ENCODE results near the gene TNFRSF8.

The TNFRSF8 gene

DNA sequence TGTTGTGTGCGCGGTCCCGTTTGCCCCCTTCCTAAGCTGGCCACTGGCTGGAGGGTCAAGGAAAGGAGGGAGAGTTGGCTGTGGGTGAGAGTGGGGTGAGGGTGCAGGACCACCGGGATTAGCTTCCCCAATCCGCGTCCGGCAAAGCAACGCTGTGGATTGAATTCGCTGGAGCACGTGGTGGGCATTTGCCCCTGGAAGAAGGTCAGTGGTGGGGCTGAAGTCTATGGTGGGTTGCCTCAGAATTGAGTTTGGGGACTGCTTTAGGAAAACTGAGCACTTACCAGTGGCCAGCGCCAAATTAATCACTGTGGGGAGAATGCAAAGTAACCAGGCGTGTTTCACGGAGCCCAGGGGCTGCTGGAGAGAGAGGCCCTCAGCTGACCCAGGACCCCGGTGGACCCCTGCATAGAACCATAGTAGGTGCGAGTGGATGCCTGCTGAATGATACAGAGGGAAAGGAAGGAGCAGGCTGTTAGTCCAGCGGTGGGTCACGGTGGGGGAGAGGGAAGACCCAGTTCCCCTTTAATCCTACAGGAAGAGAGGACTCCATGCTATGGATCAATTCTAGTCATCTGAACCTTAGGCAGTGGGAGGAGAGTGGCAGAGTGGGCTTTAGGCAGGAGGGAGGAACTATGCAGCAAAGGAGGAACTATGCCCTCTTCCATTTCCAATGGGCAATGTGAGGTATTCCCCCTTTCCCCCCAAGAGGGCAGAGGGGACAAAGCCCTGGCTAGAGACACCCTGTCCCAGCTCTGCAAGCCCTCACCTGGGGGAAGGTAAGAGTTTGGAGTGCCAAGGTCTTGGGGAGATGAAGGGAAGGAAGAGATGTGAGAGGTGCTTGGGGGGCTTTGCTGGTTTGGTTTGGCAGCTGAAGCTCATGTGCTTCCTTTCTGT, 1.2 kb downstream of the TNFRSF8 start:
- DNase-seq: no peak

DNA sequence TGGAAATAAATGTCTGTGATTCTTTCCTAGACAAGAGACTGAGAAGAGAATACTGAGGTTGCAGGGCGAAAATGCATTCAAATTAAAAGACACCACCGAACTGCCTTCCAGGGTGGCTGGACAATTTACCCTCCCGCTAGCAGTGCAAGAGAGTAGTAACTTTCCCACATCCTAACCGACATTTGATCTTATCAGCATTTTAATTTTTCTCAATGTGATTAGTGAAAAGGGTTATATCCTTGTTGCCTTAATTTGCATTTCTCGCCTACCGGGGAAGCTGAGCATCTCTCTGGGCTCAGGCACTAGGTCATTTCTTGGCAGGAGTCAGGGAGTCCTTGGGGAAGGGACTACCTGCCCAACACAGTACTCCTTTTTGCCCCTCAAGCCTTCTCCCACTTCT, 2.8 kb downstream of the TNFRSF8 start:
- DNase-seq: no peak

DNA sequence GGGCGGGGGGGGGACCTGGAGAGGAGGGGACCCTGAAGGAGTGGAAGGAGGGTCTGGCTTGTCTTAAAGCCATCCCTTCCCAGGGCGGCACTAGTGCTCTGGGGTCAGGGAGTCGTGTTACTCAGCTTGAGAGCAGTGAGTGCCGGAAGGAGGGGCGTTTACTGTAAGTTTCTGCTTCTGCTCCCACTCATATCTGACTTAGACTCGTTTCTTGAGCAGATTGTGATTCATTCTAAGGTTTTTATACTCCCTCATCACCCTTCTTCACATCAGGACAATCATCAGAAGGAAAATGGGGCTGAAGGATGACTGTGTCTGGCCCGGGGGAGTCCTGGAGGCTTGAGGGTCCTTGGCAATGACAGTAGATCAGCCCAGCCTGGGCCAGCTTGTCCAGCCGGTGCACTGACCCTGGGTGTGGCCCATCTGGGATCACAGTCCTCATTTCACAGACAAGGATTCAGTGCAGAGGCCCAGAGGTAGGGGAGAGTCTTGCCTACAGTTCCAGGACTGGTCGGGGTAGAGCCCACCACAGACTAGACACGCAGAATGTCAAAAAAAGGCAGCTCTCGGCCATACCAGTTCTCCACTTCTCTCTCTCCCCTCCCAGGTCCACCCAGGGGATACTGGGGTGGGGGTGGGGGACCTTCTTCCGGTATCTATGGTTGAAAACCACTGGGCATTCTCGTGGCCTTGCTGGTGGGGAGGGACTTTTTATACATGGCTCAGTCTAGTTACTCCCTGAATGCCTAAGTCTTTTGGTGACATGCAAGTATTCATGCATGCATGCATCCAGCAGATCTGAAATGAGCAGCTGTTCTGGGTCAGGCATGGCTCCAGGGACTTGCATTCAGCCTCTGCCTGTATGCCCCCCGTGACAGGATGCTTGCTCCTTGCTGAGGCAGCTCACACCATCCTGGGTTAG, 5.1 kb downstream of the TNFRSF8 start:
- peak in 2 of 3 donors; percentile 17 to 69 for DNase-seq

DNA sequence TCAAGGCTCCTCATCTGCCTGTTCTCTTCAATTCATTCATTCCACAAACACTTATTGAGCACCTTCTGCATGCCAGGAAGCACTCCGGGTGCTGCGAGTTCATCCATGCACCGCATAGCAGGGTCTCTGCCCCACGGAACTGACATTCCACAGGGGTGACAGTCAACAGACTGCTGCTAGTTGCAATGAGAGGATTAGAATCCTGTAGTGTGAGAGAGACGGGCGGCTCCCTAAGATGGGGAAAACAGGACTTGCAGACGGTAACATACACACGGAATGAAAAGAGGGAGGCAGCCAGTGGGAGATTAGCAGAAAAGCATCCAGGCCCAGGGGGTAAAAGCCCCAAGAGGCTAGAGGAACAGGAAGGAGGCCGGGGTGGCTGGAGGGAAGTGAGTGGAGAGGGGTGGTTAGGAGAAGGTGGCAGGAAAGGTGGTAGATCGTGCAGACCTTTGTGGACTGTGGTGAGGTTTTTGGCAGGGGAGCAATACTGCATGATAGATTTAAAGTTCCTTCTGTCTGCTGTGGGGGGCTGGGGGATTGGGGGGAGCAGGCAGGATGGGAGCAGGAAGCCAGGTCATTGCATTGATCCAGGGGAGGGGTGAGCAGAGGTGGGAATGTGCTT, 6.6 kb downstream of the TNFRSF8 start:
- DNase-seq: no peak

DNA sequence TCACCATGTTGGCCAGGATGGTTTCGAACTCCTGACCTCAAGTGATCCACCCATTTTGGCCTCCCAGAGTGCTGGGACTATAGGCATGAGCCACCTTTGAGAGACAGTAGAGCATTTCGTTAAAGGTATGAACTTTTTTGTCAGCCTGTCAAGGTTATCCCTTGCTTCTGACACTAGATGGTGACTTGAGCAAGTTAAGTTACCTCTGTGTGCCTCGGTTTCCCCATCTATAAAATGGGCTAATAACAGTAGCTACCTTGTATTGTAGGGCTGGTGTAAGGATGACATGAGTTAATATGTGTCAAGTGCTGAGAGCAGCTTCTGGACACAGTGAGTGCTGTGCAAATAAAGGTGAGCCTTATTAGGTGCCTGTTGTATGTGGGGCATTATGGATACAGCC, 8.8 kb downstream of the TNFRSF8 start:
- DNase-seq: no peak

DNA sequence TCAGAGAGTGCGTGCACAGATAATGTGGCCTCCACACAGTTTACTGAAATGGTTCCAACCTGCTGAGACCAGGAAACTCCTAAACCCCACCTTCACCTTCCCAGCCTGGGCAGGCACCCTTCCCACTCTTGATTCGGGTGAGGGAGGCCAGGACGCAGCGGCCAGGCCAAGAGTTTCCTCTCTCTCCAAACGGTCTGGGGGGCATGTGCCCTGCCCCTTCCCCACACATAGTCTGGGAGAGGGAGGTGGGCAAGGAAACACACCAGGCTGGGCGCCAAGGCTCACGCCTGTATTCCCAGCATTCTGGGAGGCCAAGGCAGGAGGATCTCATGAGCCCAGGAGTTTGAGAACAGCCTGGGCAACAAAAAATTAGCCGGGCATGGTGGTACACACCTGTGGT, 9.6 kb downstream of the TNFRSF8 start:
- DNase-seq: no peak

DNA sequence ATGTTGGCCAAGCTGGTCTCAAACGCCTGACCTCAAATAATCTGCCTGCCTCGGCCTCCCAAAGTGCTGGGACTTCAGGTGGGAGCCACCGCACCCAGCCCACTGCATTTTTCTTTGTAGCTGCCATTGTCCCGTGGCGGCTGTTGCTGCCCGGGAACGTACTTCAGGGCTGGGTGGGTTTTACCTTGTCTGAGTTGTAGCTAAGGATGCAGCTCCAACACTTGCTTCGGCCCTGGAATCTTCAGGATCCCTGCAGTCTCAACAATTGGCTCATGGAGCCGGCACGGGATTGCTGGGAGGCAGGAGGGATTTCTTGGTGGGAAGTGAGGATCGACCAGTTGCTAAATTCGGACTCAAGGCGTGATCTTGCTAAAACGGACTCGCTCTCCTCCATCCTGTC, 10.7 kb downstream of the TNFRSF8 start:
- no peak for DNase-seq

DNA sequence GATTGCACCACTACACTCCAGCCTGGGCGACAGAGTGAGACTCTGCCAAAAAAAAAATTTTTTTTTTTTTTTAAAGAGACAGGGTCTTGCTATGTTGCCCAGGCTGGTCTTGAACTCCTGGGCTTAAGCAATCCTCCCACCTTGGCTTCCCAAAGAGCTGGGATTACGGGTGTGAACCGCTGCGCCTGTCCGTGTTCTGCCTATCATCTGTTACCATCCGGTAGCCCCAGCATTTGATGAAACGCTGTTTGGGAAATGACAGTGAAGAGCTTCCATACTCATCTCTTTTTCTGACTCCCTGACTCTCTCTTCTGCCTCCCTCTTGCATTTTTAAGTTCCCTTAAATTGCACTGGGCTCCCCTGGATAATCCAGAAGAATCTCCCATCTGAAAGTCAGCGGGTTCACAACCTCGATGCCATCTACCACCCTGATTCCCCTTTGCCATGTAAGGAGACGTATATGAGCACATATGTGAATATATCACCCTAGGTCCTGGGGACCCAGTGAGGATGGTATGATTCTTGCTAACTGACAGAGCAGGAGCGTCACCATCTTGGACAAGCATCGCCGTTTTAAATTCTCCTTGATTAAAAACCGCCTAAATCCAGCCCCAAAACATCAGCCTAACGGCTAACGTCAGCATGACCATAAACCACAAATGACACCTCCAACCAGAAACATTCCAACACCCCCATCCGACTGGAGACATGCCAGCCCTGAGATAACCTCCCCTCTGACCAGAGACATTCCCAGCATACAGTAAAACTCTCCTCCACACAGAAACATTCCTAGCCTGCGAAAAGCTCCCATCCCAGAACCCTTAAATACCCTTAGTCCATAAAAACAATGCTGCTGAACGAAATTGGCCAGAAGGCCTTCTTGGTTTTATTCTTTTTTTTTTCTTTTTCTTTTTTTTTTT, 12.4 kb downstream of the TNFRSF8 start:
- DNase-seq: no peak

DNA sequence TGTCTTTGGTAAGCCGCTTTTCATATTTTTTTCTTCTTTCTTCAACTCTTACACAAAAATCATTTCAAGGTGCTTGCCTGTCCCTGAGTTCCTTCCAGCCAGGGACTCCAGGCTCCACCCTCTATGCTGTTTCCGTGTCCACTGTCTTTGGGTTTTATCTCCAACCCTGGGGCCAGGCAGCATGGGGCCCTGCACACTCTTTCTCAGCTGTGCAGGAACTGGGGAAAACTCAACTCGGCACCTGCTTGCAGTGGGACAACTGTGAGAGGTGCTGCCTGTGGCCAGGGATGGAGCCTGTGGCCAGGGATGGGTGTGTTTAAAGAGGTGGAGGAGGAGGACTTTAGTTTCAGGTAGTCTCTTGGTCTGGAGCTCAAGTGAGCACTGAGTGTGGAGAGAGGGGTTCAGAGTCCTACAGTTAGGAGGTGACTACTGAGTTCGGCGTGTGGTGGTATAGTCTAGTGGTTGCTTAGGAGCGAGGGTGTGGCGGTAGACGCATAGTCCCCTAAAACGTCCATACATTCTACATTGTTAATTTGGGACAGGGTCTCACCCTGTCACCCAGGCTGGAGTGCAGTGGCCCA, 13.4 kb downstream of the TNFRSF8 start:
- DNase-seq: no peak

DNA sequence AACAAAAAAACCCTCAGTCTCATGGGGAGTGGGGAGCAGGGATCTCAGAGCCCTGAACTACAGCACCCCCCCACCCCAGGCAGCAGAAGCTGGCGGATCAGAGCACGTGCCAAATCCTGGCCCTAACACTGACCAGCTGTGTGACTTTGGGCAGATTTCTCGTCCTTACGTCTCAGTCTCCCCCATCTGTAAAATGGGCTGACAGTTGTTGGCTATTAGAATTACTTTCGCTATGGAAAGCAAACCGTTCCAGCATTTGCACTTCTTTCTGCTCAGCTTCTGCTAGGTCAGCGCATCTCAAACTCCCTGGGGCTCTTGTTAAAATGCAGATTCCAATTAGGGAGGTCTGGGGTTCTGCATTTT, 15.5 kb downstream of the TNFRSF8 start:
- no peak for DNase-seq

DNA sequence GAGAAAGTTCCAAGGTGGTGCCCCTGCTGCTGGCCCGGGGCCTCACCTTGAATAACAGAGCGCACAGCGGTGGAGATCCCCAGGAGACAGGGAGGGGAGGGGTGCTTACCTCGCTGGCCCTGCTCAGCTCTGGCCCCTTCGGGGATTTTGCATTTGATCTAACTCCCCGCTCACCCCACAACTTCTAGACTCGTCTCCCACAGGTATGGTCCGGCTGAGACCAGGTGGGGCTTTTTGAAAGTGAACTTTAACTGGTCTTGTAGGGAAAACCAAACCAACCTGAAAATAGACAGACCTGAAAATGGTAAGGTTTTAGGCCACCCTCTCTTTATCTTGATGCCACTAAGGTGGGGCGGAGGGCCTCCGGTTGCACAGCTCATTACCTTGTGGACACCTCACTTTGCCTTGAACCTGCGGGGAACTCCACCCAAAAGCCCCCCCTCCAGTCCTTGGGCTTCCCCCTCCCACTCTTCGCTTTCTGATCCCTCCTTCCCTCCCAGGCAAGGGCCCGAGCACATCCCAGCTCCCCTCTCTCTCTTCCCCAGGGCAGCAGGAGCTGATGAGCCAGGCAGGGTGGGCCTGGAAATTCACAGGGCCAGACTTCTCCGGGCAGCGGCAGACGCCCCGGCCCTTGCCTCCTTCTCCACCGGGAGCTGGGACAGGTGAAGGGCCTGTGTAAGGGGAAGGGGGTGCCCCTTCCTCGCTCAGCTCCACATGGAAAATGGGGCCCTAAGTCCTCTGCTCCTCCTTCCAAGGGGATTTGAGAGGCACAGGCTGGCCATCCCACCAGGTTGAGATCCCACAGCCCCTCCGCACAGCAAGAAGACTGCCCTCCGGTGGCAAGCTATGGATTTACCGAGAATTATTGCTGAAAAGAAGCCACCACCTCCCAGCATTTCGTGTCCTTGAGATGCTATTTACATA, 16.1 kb downstream of the TNFRSF8 start:
- peak; percentile 50 to 64 (median 56) for DNase-seq

DNA sequence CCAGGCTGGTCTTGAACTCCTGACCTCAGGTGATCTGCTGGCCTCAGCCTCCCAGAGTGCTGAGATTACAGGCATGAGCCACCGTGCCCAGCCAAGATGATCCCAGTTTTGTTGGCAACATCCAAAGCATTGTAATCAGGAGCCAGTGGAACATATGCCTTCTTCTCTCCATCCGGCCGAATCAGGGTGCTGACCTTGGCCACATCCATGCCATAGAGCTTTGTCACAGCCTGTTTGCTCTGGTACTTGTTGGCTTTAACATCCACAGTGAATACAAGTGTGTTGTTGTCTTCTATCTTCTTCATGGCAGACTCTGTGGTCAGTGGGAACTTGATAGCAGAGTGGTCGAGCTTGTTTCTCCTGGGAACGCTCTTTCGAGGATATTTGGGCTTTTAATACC, 17.1 kb downstream of the TNFRSF8 start:
- DNase-seq: no peak

DNA sequence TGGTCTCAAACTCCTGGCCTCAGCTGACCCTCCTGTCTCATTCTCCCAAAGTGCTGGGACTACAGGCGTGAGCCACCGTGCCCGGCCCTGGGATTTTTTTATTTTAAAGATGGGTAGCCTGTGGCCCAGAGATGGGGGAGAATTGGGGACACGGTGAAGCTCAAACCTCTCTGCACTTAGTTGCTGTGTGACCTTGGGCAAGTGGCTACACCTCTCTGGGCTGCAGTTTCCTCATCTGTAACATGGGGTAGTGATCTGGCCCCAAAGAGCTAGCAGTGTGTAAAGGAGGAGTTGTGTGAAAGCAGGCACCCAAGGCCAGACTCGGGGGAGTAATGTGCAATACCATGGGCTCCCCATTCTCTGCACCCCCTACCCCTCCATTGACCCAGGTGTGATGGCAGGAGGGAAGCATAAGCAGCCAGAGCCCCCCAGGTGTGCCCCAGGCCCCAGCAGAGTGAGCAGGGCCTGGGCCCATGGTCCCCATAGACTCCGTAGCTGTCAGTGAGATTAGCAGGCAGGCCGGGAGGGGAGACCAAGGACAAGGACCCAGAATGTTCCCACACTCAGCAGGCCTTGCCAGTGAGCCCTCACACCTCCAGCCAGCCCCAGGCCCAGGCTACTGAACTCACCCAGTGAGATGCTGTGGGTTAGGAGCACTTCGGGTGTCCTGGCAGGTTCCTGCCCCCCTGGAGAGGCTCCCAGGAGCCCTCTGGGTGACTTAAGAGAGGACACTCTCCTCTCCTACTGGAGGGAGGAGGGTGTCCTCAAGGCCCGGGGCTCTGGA, 17.9 kb downstream of the TNFRSF8 start:
- DNase-seq: no peak

DNA sequence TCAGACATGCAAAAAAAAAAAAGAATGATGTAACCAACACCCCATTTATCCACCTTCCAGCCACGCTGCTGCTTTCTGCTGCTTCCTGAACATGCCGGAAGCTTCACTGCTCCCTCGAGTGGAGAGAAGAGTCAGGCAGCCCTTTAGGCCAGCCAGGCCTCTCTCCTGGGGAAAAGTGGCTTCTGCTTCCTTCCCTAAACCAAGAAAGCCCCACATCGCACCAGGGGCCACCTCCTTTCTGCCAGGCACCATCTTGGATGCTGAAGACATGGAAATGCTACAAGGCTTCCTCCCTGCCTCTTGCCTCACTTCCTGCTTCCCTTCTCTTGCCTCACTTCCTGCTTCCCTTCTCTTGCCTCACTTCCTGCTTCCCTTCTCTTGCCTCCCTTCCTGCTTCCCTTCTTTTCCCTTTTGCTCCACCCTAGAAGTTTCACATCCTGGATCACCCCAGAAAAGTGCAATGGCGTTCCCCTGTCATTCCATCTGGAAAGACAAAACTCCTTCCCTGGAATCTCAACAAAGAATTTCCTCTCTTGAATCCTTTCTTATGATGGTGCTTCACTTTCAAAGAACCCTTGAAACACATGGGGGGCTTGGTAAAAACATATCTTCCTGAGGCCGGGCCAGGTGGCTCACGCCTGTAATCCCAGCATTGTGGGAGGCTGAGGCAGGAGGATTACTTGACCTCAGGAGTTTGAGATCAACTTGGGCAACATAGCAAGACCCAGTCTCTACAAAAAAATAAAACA, 18.7 kb downstream of the TNFRSF8 start:
- no peak for DNase-seq

DNA sequence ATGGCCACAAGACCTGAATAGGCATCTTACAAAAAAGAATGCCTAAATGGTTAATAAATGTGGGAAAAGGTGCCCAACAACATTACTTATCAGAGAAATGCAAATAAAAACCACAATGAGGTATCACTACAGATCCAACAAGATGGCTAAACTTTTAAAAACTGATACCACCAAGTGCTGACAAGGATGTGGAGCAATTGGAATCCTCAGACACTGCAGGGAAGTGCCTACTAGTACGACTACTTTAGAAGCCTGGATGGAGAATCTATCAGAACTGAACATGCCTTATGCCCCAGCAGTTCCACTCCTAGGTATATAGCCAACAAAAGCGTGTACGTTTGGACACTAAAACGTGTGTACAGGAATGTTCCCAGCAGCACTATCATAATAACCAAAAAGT, 19.9 kb downstream of the TNFRSF8 start:
- no peak for DNase-seq

DNA sequence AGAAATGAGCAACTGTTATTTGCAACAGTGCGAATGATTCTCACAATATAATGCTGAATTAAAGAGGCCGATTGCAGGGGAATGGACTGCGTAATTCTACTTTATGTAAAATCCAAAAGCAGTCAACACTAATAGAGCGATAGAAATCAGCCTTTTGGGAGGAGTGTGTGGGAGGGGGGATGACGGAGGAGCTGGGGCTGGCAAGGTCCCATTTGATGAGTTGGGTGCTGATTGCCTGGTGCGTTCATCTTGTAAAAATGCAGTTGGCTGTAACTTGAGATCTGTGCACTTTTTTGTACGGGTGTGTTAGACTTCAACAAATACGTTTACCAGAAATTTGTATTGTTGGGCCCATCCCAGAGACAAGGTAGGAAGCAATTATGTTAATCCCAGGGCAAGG, 20.7 kb downstream of the TNFRSF8 start:
- no peak for DNase-seq

DNA sequence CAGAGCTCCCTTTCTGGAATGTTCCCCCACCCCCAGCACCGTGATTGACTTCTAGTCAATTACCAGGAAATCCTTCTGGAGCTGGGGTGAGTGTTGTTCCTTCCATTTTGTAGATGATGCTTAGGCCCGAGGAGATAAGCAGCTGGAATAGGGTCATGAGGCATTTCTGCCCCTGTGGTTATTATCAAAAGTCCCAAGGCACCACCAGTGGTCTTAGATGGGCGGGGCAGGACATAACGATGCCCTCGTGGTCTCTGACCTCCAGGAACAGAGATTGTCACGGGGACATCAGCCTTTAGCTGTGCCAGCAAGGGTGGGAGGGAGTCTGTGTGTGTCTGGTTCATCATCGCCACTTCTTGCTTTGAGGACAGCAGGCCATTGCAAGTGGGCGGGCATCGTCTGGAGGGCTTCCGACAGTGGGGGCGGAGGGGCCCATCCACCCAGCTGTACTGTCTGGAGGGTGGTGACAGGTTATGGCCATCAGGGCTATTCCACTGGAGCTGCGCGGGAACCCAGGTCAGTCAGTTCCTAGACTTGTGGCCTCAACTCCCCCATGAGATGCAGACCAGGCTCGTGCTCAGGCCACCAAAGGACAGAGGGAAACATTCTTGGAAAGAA, 22.6 kb downstream of the TNFRSF8 start:
- DNase-seq: no peak

DNA sequence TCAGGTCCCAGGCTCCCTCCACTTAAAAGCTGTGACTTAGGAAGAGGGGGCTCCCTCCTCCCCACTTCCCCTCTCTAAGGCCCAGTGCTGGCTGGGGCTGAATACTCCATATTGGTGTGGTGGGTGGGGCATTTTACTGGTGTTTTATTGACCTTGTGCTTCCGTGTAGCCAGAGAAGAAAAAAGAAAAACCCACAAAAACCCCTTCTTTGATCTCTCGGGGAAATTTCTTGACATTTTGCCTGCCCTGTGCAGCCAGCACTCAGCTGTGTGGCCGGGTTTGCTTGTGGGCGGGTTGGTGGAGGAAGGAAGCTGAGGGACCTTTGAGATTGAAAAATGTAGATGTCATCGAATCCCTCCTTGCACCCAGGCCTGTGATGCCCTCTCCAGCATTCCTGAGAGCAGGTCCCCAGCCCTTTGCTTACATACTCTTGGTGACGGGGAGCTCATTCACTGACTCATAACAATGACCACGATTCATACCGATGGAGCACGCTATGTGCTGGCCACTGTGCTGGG, 24.8 kb downstream of the TNFRSF8 start:
- peak; percentile 92 to 96 (median 92) for DNase-seq

Measured in suppressor macrophage treated with lipopolysaccharide for 1 hour (primary cell).